ENCODE results near the gene TACO1. TPM values are rescaled to one million over a fixed set of nuclear protein-coding genes. Genes with fewer than 3 reads are reported as not detected.

Gene TACO1
- total RNA-seq, 6 donors from 2014 or later, result 6.3 to 17.5 (median 13.5) TPM

DNA sequence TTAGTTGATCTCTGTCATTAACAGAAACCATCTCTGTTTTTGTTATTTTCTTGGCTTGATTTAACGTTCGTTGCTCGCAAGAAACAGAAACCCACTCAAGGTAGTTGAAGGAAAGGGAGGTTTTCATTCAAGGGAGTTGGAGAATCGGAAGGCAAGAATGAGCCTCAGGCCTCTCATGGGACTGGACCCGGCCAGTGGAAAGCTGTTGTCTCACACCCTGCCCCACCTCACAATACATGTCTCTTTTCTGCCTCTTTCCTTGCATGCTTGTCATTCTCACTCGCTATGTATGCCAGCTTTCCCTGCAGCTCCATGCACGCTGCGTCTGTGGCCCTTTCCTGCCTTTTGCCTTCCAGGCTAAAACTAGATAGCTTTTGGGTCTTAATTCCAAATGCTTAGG is 32.1 kb upstream of the TACO1 start:
- no peaks in the 10 kb centered on the region for H3K36me3 ChIP-seq
- no peaks in the 10 kb centered on the region for H3K9me3 ChIP-seq
- TF ChIP-seq EP300 (IDR thresholded peaks at IDR 0.05) (no peak), CTCF (IDR thresholded peaks at IDR 0.05) (no peak), POLR2A (IDR thresholded peaks at IDR 0.05) (no peak), POLR2AphosphoS5 (IDR thresholded peaks at IDR 0.05) (no peak)
- no peak for DNase-seq
- no peaks in the 10 kb centered on the region for H3K27me3 ChIP-seq
- ATAC-seq (ENCODE audit: low FRiP score in 2 of 2), result no peak
- H3K4me3 ChIP-seq, result no peak overlapping the region
- H3K27ac ChIP-seq, result no peak overlapping the region
- WGBS, 2 donors, result 86 to 88% methylated on average over 8 of the region's 8 CpGs
- H3K4me1 ChIP-seq, result peaks cover 0 to 9% (median 2%) of the 10 kb centered on the region in 4 donors

DNA sequence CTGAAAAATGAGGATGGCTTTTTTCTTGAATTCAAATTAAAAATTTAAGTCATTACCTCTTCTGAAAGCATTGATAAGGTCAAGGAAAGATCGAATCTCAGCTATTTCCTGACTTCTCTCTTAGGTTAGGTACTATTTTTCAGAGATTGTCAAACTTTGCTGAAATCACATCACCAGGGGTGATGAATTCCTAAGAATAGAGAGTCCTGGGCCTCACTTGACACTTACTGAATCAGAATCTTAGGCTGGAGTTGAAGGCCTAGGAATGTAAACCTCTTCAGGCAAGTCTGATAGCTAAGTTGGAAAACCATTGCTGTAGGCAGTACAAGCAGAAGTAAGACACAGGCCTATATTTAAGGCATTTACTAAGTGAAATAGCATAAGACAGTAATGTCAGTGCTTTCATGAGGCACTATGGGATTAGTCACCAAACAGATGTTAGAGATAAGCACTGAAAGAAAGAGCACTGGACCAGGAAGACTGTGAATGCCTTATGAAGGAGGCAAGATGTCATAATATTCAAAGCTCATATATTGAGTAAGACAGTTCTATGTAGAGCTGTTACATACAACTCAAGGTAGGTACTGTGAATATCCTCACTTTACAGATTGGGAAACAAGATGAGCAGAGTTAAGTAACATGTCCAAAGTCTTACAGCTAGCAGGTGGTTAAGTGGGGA is 28.9 kb upstream of the TACO1 start:
- Histone ChIP-seq H3K4me3 (no peak overlapping the region), H3K36me3 (no peaks in the 10 kb centered on the region), H3K27ac (no peak overlapping the region), H3K4me1 (peaks cover 0 to 8% (median 2%) of the 10 kb centered on the region in 4 donors), H3K9me3 (no peaks in the 10 kb centered on the region), H3K27me3 (no peaks in the 10 kb centered on the region)
- DNase-seq (no peak), ATAC-seq (ENCODE audit: low FRiP score in 2 of 2) (peak in 1 of 2 donors; percentile 26)
- WGBS, 2 donors, result 67 to 86% methylated on average over 1 of the region's 1 CpG
- TF ChIP-seq CTCF (IDR thresholded peaks at IDR 0.05) (no peak), POLR2A (IDR thresholded peaks at IDR 0.05) (no peak), EP300 (IDR thresholded peaks at IDR 0.05) (no peak), POLR2AphosphoS5 (IDR thresholded peaks at IDR 0.05) (no peak)

DNA sequence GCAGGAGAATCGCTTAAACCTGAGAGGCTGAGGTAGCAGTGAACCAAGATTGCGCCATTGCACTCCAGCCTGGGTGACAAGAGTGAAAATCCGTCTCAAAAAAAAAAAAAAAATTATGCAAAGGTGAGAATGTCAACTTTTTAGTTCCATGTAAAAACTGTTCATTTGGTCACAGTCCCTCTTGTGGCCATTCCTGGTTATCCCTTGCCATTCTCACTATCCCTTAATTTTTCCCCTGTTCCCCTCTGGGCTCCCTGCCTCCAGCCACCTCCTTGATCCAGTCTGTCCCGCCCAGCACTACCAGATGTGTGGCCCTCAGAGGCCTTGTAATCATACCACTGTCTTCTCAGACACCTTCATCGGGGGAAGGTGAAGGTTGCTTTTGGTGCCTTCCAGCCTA is 27.1 kb upstream of the TACO1 start:
- Histone ChIP-seq H3K4me1 (peaks cover 0 to 17% (median 2%) of the 10 kb centered on the region in 4 donors), H3K27ac (no peak overlapping the region), H3K27me3 (no peaks in the 10 kb centered on the region), H3K4me3 (no peak overlapping the region), H3K36me3 (no peaks in the 10 kb centered on the region), H3K9me3 (no peaks in the 10 kb centered on the region)
- ATAC-seq (ENCODE audit: low FRiP score in 2 of 2) (peak in 1 of 2 donors; percentile 19), DNase-seq (no peak)
- WGBS, 2 donors, result 85 to 86% methylated on average over 5 of the region's 5 CpGs
- TF ChIP-seq CTCF (IDR thresholded peaks at IDR 0.05) (peak in 1 of 6 experiments; percentile 21), EP300 (IDR thresholded peaks at IDR 0.05) (no peak)

- 89 to 90% methylated on average over 6 to 7 of the region's 7 CpGs for WGBS, 2 donors
- no peaks in the 10 kb centered on the region for H3K9me3 ChIP-seq
- TF ChIP-seq CTCF (IDR thresholded peaks at IDR 0.05) (no peak), EP300 (IDR thresholded peaks at IDR 0.05) (no peak), POLR2A (IDR thresholded peaks at IDR 0.05) (no peak)
- no peaks in the 10 kb centered on the region for H3K27me3 ChIP-seq
- ATAC-seq (ENCODE audit: low FRiP score in 2 of 2) (no peak), DNase-seq (no peak)
- peaks cover 4 to 12% (median 7%) of the 10 kb centered on the region in 4 donors for H3K4me1 ChIP-seq
- H3K27ac ChIP-seq, result peak overlapping the region in 1 of 4 donors; percentile 30
- peaks cover 7 to 35% (median 24%) of the 10 kb centered on the region in 4 donors for H3K36me3 ChIP-seq
- no peak overlapping the region for H3K4me3 ChIP-seq
These were observed 22.5 kb upstream of the TACO1 start for GRCh38 chr17:63578027-63578768.
